Neural cell (in vitro differentiated cells): Measurements from ENCODE around the gene PPP6R1.

Source experiments
- CTCF ChIP-seq: fragments of 450-650 bp; IDR thresholded peaks from 2 replicates; pipeline ENCODE4 v1.5.1; 2014; ENCODE audit warnings: antibody characterized with exemption, mild to moderate bottlenecking, moderate library complexity; ENCODE audit not compliant: poor library complexity, severe bottlenecking
- EZH2 ChIP-seq: fragments of 200-600, 300-800 bp; shearing (Covaris generic), sonication (generic); IDR thresholded peaks from 2 replicates; pipeline ENCODE4 v1.6.1; 2014; ENCODE audit warnings: antibody characterized with exemption, low read length, borderline replicate concordance, mild to moderate bottlenecking; ENCODE audit not compliant: insufficient read depth, poor library complexity, severe bottlenecking
- MXI1 ChIP-seq: fragments of 450-650 bp; conservative IDR thresholded peaks from 2 replicates; pipeline ENCODE4 v1.6.1; 2014; ENCODE audit warnings: antibody characterized with exemption, mild to moderate bottlenecking; ENCODE audit not compliant: poor library complexity, severe bottlenecking
- POLR2AphosphoS5 ChIP-seq: IDR thresholded peaks from 2 replicates; pipeline ENCODE4 v1.6.1; 2012
- RAD21 ChIP-seq: fragments of 450-650 bp; conservative IDR thresholded peaks from 2 replicates; pipeline ENCODE4 v1.6.1; 2014; ENCODE audit warnings: antibody characterized with exemption, mild to moderate bottlenecking, moderate library complexity
- REST ChIP-seq: IDR thresholded peaks from 2 replicates; pipeline ENCODE4 v1.6.1; 2012; ENCODE audit warnings: borderline replicate concordance
- SMC3 ChIP-seq: fragments of 450-650 bp; conservative IDR thresholded peaks from 2 replicates; pipeline ENCODE4 v1.6.1; 2014; ENCODE audit warnings: antibody characterized with exemption, mild to moderate bottlenecking, moderate library complexity; ENCODE audit not compliant: poor library complexity
- TAF1 ChIP-seq: IDR thresholded peaks from 2 replicates; pipeline ENCODE4 v1.6.1; 2012; ENCODE audit warnings: low read depth

- TF ChIP-seq REST = no peak
- TF ChIP-seq CTCF = no peak
- TF ChIP-seq SMC3 = no peak
- TF ChIP-seq EZH2 = no peak
- TF ChIP-seq POLR2AphosphoS5 = no peak
- TF ChIP-seq RAD21 = no peak
- no peak for TF ChIP-seq TAF1
- TF ChIP-seq MXI1 = no peak
Measured at GRCh38 chr19:55245236-55245904, 13.4 kb downstream of the PPP6R1 start.
